ENCODE data around the gene SMIM24.

The SMIM24 gene

GRCh38 chr19:3496392-3497273, 16.3 kb upstream of the SMIM24 start:
- no peak for ATAC-seq

- peak; percentile 65 to 73 for ATAC-seq
Measured at GRCh38 chr19:3494559-3494958, 14.2 kb upstream of the SMIM24 start.

GRCh38 chr19:3494051-3494450, 13.7 kb upstream of the SMIM24 start:
- peak; percentile 58 to 69 for ATAC-seq

- no peak for ATAC-seq
Measured at GRCh38 chr19:3493651-3494050, 13.3 kb upstream of the SMIM24 start.

- ATAC-seq, result no peak
Measured at GRCh38 chr19:3492919-3493318, 12.6 kb upstream of the SMIM24 start.

DNA sequence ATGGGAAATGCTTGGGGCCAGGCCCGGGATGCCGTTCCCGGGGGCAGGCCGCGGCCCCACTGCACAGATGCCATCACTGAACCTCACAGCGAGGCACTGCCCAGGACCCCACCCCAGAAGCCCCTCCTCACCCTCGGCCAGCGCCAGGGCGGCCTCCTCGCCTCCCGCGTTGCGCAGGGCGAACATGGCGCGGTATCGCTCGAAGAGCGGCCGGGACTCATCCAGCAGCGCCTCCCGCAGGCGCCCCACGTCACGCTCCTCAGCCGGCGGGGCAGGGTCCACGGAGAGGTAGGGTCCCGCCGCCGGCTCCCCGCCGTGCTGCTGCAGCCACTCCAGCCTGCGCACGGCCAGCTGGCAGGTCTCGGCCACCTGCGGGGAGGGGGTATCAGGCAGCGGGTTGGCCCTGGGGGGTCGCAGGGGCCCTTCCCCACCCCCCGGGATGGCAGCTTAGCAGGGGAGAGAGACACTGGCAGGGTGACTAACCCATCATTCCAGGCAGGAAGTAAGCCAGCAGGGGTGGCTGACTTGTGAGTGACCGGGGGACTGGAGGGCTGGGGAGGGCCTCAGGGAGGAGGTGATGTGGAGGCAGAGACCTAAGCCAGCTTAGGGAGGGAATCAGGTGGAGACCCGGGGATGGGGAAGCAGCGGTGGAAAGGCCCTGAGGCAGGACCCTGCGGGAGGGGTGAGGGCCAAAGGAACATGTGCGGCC, 12.0 kb upstream of the SMIM24 start:
- ATAC-seq, result no peak

DNA sequence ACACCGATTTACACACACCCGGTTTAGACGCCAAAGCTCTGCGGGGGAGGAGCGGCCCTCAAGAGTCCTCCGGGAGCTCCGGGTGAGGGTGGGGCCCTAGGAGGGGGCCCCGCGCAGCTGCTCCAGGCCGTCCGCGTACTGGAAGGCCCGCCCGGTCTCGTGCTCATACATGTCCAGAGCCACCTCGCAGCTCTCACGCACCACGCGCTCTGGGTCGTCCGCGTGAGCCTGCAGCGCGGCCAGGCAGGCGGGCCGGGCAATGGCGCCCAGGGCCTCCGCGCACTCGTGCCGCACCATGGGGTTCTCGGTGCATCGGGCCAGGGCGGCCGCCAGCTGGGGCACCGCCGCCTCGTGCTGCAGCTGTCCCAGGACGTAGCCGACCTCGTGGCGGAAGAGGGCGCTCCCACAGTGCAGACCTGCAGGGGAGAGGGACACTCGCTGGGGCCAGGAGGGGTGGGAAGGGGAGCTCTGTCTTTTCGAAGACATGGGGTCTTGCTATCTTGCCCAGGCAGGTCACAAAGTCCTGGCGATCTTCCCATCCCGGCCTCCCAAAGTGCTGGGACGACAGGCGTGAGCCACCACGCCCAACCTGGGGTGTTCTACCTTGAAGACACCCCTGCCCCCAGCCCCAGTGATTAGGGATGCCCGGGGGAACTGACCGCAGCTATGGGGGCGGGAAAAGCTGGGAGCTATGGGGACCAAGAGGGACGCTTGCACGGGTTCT, 11.2 kb upstream of the SMIM24 start:
- no peak for ATAC-seq

GRCh38 chr19:3483226-3483628, 2.9 kb upstream of the SMIM24 start, which contains the start of gene SMIM44:
SMIM44 (minus strand) TSS chr19:3483441; CDS start chr19:3483403, 38 bp downstream.
- no peak for ATAC-seq

DNA sequence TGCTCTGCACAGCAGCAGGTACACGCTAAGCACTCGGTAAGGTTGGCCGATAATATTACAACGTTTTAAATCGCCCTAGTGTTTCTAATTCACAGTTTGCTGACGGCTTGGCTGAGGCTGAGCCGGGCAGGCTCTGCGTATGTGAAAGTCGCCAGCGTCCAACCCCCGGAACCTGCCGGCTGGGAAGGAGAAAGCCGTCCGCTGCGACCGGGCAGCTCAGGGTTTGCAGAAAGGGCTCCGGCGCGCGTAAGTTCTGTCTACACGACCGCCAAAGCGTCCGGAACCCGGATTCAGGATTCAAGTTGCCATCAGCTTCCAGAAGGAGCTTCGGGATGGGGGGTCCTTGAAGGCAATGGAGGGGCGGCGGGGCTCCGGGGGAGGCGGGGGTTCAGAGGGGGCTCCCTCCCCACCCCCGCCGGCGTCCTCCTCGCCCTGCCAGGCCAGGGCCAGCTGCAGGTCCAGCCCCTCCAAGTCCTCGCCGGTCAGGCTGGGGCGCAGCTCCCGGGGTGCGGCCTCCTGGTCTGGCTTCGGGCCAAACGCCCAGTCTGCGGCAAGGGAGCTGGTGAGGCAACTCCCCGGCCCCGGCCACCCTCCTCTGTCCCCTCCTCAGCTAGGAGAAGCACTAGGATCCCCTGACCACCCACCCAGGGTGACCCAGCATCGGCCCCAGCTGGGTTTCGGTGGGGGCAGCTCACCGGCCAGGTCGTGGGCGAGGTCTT, 2.3 kb upstream of the SMIM24 start:
- ATAC-seq, result no peak

GRCh38 chr19:3481241-3482090, 1.1 kb upstream of the SMIM24 start:
- no peak for ATAC-seq

DNA sequence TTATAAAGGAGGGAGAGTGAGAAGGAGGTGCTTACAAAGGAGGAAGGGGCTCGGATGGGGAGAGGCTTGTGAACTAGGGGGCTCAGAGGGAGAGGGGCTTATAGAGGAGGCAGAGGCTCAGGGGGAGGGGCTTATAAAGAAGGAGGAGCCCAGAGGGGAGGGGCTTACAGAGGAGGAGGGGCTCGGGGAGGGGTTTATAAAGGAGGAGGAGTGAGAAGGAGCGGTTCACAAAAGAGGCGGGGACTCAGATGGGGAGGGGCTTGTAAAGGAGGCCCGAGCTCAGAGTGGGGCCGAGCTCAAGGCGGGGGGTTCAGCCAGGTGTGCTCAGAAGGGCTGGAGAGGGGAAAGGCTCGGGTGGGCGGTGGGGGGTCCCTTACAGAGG, 500 bp downstream of the SMIM24 start:
- ATAC-seq, result no peak

DNA sequence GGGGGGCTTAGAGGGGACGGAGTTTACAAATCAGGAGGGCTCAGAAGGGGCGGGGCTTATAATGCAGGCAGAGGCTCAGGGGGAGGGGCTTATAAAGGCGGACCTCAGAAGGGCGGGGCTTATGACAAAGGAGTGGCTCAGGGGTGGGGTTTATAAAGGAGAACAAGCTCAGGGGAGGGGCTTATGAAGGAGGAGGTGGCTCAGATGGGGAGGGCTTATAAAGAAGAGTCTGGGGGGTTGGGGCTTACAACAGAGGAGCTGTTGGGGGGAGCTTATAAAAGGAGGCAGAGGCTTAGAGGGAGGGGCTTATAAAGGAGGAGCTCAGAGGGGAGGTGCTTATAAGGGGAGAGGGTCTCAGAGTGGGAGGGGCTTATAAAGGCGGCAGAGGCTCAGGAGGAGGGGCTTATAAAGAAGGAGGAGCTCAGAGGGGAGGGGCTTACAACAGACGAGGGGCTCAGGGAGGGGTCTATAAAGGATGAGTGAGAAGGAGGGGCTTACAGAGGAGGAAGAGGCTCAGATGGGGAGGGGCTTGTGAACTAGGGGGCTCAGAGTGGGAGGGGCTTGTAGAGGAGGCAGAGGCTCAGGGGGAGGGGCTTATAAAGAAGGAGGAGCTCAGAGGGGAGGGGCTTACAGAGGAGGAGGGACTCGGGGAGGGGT, 1.0 kb downstream of the SMIM24 start:
- ATAC-seq, result peak; percentile 56 to 60

GRCh38 chr19:3478409-3479176, 1.7 kb downstream of the SMIM24 start:
- ATAC-seq, result peak; percentile 9 to 18

- ATAC-seq, result no peak
Measured at GRCh38 chr19:3477951-3478350, 2.4 kb downstream of the SMIM24 start.

DNA sequence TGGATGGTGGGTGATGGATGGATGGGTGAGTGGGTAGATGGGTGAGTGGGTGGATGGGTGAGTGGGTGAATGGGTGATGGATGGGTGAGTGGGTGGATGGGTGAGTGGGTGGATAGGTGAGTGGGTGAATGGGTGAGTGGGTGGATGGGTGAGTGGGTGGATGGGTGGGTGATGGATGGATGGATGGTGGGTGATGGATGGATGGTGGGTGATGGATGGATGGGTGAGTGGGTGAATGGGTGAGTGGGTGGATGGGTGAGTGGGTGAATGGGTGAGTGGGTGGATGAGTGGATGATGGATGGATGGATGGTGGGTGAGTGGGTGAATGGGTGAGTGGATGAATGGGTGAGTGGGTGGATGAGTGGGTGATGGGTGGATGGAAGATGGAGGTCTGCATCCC, 2.8 kb downstream of the SMIM24 start:
- ATAC-seq, result no peak

- ATAC-seq, result no peak
Measured at GRCh38 chr19:3476830-3477229, 3.5 kb downstream of the SMIM24 start.

- no peak for ATAC-seq
Measured at GRCh38 chr19:3475449-3475848, 4.9 kb downstream of the SMIM24 start.

DNA sequence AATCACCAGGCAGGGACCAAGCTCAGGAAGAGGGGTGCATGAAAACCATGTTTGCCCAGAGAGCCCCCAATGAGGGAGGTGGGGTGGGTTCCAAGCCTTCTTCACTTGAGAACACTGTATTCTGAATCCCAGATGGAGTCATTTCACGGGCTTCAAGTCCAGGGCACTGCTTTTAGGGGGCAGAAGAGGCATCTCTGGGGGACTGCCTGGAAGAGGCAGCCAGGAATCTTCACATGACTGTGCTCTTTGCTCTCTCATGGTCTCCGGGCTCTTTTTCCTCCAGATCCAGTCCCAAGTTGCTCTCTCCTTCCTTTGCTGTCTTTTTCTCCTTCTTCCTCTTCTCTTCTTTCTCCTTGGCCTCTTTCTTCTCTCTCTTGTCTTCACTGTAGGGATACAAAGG, 5.7 kb downstream of the SMIM24 start:
- no peak for ATAC-seq

- no peak for ATAC-seq
Measured at GRCh38 chr19:3474010-3474409, 6.3 kb downstream of the SMIM24 start.

DNA sequence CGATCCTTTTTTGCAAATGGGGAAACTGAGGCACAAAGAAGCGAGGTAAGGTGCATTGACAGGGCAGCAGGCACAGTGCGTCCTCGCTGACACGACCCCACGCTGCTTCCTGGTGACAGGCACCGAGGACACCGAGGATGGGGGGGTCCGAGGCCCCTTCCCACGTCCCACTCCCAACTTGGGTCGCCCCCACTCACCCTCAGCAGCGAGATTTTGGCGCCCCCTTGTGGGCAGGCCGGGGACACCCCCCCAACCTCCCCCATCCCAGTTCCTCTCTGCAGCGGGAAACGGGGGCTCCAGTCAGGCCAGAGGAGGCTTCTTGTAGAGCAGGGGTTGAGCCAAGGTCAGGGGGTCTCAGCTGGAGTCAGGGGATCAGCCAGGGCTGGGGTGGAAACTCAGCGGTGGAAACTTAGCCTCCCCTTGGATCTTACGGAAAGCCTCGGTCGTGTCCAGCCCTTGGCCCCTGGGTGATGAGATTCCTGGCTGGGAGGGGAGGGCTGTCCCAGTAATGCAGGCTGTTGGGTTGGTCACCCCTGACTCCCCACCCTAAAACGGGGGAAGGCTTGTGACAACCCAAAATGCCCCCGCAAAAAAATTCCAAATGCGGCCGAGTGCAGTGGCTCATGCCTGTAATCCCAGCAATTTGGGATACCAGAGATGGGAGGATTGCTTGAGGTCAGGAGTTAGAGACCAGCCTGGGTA, 8.2 kb downstream of the SMIM24 start:
- no peak for ATAC-seq

Data from activated CD4-positive, CD25-positive, alpha-beta regulatory T cell treated with anti-CD3 and anti-CD28 coated beads, Interleukin-2, amount 50 U/mL, for 24 hours (primary cell).